Tibial artery (tissue), 4 donors: ENCODE measurements around the gene SNRPA1.
A peak's percentile ranks its signal among the peaks of the same experiment; 100 is the strongest.
"Not testable (repeated sequence)": the region's sequence is repeated elsewhere in the genome, so short reads cannot be mapped to it uniquely, and the experiment has no call there.

Source experiments
- DNase-seq, 2 donors: peaks; one replicate each; pipeline ENCODE4 v3.0.0-alpha.2; 2019
- H3K27ac ChIP-seq, 2 donors: fragments of 200-600 bp; sonication (generic) in 1 of 2; 1 replicate in 1 of 2; 2 replicates in 1 of 2; pipeline ENCODE4 v1.5.1; 2018 to 2019; ENCODE audit warnings: mild to moderate bottlenecking in 1 of 2
- H3K27me3 ChIP-seq, 2 donors: fragments of 200-600 bp; sonication (generic) in 1 of 2; one replicate each; pipeline versions ENCODE4 v1.5.1 to v1.6.0; 2016 to 2019
- H3K36me3 ChIP-seq, 3 donors: fragments of 200-600 bp; sonication (generic) in 2 of 3; one replicate each; pipeline ENCODE4 v1.5.1; 2016 to 2019; ENCODE audit warnings: mild to moderate bottlenecking in 2 of 3
- H3K4me1 ChIP-seq, 4 donors: fragments of 200-600 bp; sonication (generic) in 2 of 4; 1 replicate in 3 of 4; 2 replicates in 1 of 4; pipeline ENCODE4 v1.5.1; 2016 to 2019
- H3K4me3 ChIP-seq, 2 donors: fragments of 200-600 bp; sonication (generic) in 1 of 2; 1 replicate in 1 of 2; 2 replicates in 1 of 2; pipeline ENCODE4 v1.5.1; 2018 to 2019; ENCODE audit warnings: mild to moderate bottlenecking in 2 of 2
- H3K9me3 ChIP-seq, 3 donors: fragments of 200-600 bp; sonication (generic) in 1 of 3; one replicate each; pipeline ENCODE4 v1.5.1; 2016 to 2019
- CTCF ChIP-seq, 2 experiments: fragments of 200-600 bp in 1 of 2; fragments of 450-650 bp in 1 of 2; IDR thresholded peaks; one replicate each; pipeline ENCODE4 v1.5.1; 2017 to 2019; ENCODE audit warnings: antibody characterized with exemption in 2 of 2, mild to moderate bottlenecking in 1 of 2, moderate library complexity in 1 of 2
- intact Hi-C: fragments of 100-400 bp; cut with DNase I; formaldehyde crosslinking; loops from one replicate; pipeline ENCODE4 v1.15.0; 2023; ENCODE audit warnings: low total_unique reads

SNRPA1 gene

GRCh38 chr15:101295607-101296161 is 636 bp upstream of the SNRPA1 start:
- intact Hi-C loops: loop anchor here (2.0 kb wide), 1 partner anchor 19 kb away; the partner anchor contains the start of gene SELENOS

GRCh38 chr15:101293122-101293521 is 1.9 kb downstream of the SNRPA1 start:
- Histone ChIP-seq H3K4me3 (peak overlapping the region; percentile 79 to 97), H3K9me3 (no peaks in the 10 kb centered on the region), H3K36me3 (peaks cover 0 to 8% (median 1%) of the 10 kb centered on the region in 3 donors), H3K27ac (no peak overlapping the region), H3K4me1 (peaks cover 0 to 27% (median 22%) of the 10 kb centered on the region in 4 donors), H3K27me3 (no peaks in the 10 kb centered on the region)
- DNase-seq: no peak
- no peak for TF ChIP-seq CTCF (IDR thresholded peaks at IDR 0.05)
- intact Hi-C loops: no loop called here

More at GRCh38 chr15:101295607-101296161, 636 bp upstream of the SNRPA1 start:
- Histone ChIP-seq H3K36me3 (peaks cover 0 to 6% (median 0%) of the 10 kb centered on the region in 3 donors), H3K27me3 (no peaks in the 10 kb centered on the region), H3K9me3 (no peaks in the 10 kb centered on the region), H3K27ac (peak overlapping the region; percentile 90 to 95), H3K4me1 (peaks cover 0 to 27% (median 22%) of the 10 kb centered on the region in 4 donors), H3K4me3 (peak overlapping the region; percentile 79 to 97)
- TF ChIP-seq CTCF (IDR thresholded peaks at IDR 0.05): no peak
- DNase-seq: no peak

- H3K27me3 ChIP-seq: no peaks in the 10 kb centered on the region
- DNase-seq: no peak
Measured at GRCh38 chr15:101288905-101289513, 6.0 kb downstream of the SNRPA1 start.

GRCh38 chr15:101287342-101287741 is 7.7 kb downstream of the SNRPA1 start:
- H3K27ac ChIP-seq, H3K27me3 ChIP-seq, H3K4me1 ChIP-seq, H3K4me3 ChIP-seq, H3K9me3 ChIP-seq, intact Hi-C loops, DNase-seq: not testable (repeated sequence)
- peaks cover 39 to 61% (median 57%) of the 10 kb centered on the region in 3 donors for H3K36me3 ChIP-seq

More at GRCh38 chr15:101288905-101289513, 6.0 kb downstream of the SNRPA1 start:
- TF ChIP-seq CTCF (IDR thresholded peaks at IDR 0.05): peak; percentile 37 to 44
- Histone ChIP-seq H3K4me3 (no peak overlapping the region), H3K27ac (no peak overlapping the region), H3K36me3 (peaks cover 26 to 45% (median 41%) of the 10 kb centered on the region in 3 donors), H3K9me3 (no peaks in the 10 kb centered on the region), H3K4me1 (peaks cover 0 to 23% (median 15%) of the 10 kb centered on the region in 4 donors)
- intact Hi-C loops: no loop called here

- Histone ChIP-seq H3K36me3 (peaks cover 46 to 69% (median 61%) of the 10 kb centered on the region in 3 donors), H3K9me3 (no peaks in the 10 kb centered on the region), H3K4me1 (peaks cover 0 to 1% (median under 1%) of the 10 kb centered on the region in 4 donors), H3K4me3 (no peak overlapping the region), H3K27me3 (no peaks in the 10 kb centered on the region), H3K27ac (no peak overlapping the region)
- intact Hi-C loops: no loop called here
- DNase-seq: no peak
- no peak for TF ChIP-seq CTCF (IDR thresholded peaks at IDR 0.05)
Measured at GRCh38 chr15:101286471-101287114, 8.5 kb downstream of the SNRPA1 start.

GRCh38 chr15:101283931-101284330 is 11.1 kb downstream of the SNRPA1 start:
- Histone ChIP-seq H3K4me3 (no peak overlapping the region), H3K9me3 (no peaks in the 10 kb centered on the region), H3K27ac (no peak overlapping the region), H3K4me1 (no peaks in the 10 kb centered on the region), H3K36me3 (peaks cover 63 to 77% (median 67%) of the 10 kb centered on the region in 3 donors), H3K27me3 (no peaks in the 10 kb centered on the region)
- no peak for TF ChIP-seq CTCF (IDR thresholded peaks at IDR 0.05)
- no peak for DNase-seq
- intact Hi-C loops: no loop called here
